NCI-H187 treated with DMSO at 0.1 percent for 48 hours (cell line): Measurements from ENCODE around the gene ADAMTSL4.

Experiments used
- DNase-seq: peaks from one replicate; lab custom pipeline; 2025; lab: John Stamatoyannopoulos, UW

The ADAMTSL4 gene

GRCh38 chr1:150548632-150549495 is at the start of gene ADAMTSL4:
TSS of gene ADAMTSL4 (plus strand) at chr1:150549408. CDS start at chr1:150552289, 2,881 bp downstream.
- no peak for DNase-seq

- no peak for DNase-seq
Measured at GRCh38 chr1:150505431-150505830, 43.8 kb upstream of the ADAMTSL4 start.

- DNase-seq = no peak
Measured at GRCh38 chr1:150507912-150508864, 41.0 kb upstream of the ADAMTSL4 start, which contains the start of gene ECM1. TSS of gene ECM1 (plus strand) at chr1:150508109. CDS start at chr1:150508210, 101 bp downstream.

- no peak for DNase-seq
Measured at GRCh38 chr1:150508982-150509381, 40.2 kb upstream of the ADAMTSL4 start.

GRCh38 chr1:150511551-150511950 is 37.7 kb upstream of the ADAMTSL4 start:
- DNase-seq = no peak

GRCh38 chr1:150511985-150512660 is 37.1 kb upstream of the ADAMTSL4 start:
- DNase-seq = no peak

GRCh38 chr1:150512846-150513245 is 36.4 kb upstream of the ADAMTSL4 start:
- DNase-seq = no peak

- no peak for DNase-seq
Measured at GRCh38 chr1:150513351-150513791, 35.8 kb upstream of the ADAMTSL4 start.

- DNase-seq = no peak
Measured at GRCh38 chr1:150514260-150514659, 34.9 kb upstream of the ADAMTSL4 start.

GRCh38 chr1:150514913-150515327 is 34.3 kb upstream of the ADAMTSL4 start:
- DNase-seq = no peak

GRCh38 chr1:150515328-150516049 is 33.7 kb upstream of the ADAMTSL4 start, which contains the start of gene FALEC:
TSS of gene FALEC (plus strand) at chr1:150515752.
- peak; percentile 94 for DNase-seq

- DNase-seq = peak; percentile 30
Measured at GRCh38 chr1:150516050-150516591, 33.1 kb upstream of the ADAMTSL4 start.

GRCh38 chr1:150516616-150517015 is 32.6 kb upstream of the ADAMTSL4 start:
- no peak for DNase-seq

GRCh38 chr1:150521196-150521968 is 27.8 kb upstream of the ADAMTSL4 start:
- no peak for DNase-seq

- DNase-seq = no peak
Measured at GRCh38 chr1:150525348-150525747, 23.9 kb upstream of the ADAMTSL4 start.

- no peak for DNase-seq
Measured at GRCh38 chr1:150528196-150528595, 21.0 kb upstream of the ADAMTSL4 start.

- DNase-seq = no peak
Measured at GRCh38 chr1:150529017-150529416, 20.2 kb upstream of the ADAMTSL4 start.

GRCh38 chr1:150530491-150531159 is 18.6 kb upstream of the ADAMTSL4 start:
- no peak for DNase-seq

GRCh38 chr1:150532860-150533259 is 16.3 kb upstream of the ADAMTSL4 start:
- no peak for DNase-seq
